GM20431 (cell line): ENCODE measurements around the gene SEMA4G.

Experiments used
- in situ Hi-C: fragments of 300-500 bp; cut with MseI, MboI; formaldehyde crosslinking; loops from one replicate; pipeline ENCODE4 v1.15.0; 2020; ENCODE audit warnings: low sequenced_read_pairs; ENCODE audit not compliant: unreplicated experiment

Gene SEMA4G, protein sequence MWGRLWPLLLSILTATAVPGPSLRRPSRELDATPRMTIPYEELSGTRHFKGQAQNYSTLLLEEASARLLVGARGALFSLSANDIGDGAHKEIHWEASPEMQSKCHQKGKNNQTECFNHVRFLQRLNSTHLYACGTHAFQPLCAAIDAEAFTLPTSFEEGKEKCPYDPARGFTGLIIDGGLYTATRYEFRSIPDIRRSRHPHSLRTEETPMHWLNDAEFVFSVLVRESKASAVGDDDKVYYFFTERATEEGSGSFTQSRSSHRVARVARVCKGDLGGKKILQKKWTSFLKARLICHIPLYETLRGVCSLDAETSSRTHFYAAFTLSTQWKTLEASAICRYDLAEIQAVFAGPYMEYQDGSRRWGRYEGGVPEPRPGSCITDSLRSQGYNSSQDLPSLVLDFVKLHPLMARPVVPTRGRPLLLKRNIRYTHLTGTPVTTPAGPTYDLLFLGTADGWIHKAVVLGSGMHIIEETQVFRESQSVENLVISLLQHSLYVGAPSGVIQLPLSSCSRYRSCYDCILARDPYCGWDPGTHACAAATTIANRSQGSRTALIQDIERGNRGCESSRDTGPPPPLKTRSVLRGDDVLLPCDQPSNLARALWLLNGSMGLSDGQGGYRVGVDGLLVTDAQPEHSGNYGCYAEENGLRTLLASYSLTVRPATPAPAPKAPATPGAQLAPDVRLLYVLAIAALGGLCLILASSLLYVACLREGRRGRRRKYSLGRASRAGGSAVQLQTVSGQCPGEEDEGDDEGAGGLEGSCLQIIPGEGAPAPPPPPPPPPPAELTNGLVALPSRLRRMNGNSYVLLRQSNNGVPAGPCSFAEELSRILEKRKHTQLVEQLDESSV

DNA sequence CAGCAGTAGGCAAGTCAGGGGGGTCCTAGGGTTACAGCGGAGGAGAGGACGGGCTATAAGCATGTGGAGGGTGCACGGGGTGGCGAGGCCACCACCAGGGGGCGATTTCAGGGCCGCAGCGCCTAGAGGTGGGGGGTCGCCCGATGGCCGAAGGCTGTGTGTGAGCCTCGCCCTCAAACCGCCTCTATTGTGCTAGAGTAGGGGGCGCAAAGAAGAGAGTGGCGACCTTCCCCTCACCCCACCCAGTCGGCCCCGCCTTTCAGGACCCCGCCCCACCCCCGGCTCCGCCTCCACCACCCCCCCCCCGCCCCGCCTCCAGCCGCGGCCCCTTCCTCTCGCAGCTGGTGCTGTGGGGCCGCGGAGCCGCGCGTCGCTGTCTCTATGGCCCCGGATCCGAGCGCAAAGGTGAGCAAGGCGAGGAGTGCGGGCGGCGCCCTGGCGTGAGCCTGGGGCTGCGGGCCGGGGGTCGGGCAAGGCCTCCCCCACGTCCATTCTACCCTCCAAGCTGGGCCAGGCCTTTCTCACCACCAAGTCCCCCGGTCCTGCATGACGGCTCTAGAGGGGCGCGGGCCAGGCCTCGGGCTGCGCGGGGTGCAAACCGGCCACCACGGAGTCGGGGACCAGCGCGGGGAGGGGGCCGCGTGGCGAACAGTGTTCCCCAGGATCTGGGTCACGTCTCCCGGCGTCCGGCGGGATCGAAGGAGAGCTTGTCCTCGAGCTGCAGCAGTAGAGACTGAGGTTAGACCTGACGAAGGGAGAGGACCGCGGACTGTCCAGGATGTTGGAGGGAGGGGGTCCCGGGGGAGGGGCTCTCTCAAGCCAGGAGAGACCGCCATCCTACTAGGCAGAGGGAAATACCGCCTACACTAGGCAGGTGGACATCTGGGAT is at the start of gene SEMA4G:
Gene SEMA4G, plus strand, starts transcription at position 318 of the 889 bp plus-strand sequence. CDS start 3,409 bp downstream, outside the sequence.
- in situ Hi-C loops = no loop called here

DNA sequence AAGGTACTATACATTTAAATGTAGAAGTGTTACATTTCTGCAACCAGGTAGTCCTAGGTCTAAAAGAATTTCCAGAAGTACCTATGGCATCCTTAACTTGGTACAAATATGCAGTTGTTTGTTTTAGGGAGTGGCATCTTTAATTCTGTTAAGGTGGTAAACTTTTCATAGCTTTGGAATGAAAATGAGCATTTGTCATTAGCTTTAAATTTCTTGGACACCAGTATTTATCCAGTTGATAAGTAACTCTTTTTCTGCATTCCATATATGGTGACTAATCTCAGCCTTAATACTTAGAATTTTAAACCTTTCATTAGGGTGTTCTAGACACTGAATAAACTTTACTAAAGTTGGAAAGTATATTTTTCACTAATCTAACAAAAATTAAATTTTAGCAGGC is 45.7 kb upstream of the SEMA4G start:
- in situ Hi-C loops = no loop called here

DNA sequence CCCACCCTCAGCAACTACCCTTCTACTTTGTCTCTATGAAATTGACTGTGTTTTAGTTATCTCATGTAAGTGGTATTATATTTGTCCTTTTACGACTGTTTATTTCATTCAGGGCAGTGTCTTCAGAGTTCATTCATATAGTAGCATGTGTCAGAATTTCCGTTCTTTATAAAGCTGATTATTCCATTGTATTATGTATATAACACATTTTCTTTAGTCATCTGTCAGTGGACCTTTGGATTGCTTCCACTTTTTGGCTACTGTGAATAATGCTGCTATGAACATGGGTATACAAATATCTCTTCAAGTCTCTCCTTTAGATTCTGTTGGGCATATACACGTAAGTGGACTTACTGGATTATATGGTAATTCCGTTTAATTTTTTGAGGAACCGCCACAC is 42.0 kb upstream of the SEMA4G start:
- in situ Hi-C loops = no loop called here

- in situ Hi-C loops = no loop called here
These were observed 41.3 kb upstream of the SEMA4G start for GRCh38 chr10:100928039-100928438.

DNA sequence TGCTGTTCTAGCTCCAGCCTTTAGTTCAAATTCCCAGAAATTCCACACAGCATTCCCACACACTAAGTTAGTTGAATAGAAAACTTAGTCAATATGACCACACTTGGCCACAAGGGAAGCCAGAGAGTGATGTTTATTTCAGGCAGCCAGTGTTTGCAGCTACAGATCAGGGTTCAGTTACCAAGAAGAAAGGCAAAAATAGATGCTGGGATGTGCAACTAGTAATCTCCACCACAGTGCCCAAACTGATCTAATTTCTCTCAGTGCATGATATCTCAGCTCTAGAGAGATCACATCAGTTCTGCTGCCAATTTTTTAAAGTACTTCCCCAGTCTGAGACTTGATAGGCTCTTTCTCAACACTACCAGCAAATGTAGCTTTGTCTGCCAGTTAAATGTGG is 38.9 kb upstream of the SEMA4G start:
- in situ Hi-C loops = no loop called here

DNA sequence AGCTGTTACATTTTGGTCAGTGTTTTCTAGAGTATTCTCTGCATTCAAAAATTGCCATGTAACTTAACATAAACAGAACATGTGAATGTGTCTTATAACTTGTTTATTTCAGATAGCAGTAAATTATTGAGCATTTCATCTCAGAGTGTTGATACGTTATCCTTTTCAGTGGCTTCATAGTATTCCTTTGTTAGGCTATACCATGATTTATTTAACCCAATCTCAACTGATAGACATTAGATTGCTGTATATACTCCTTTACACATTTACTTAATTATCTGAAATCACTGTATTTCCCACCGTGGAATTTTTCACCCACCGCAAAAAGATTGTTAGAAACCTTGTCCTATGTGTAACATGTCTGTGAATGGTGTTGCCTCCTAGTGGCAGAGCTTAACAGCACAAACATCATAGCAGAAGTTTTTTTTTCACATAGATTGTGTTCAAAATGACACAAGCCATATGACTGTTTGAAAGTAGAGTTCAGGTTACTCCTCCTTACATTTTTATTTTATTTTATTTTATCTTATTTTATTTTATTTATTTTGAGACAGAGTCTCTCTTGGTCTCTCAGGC is 35.1 kb upstream of the SEMA4G start:
- in situ Hi-C loops = no loop called here

GRCh38 chr10:100939763-100940344 is 29.4 kb upstream of the SEMA4G start:
- in situ Hi-C loops = no loop called here

DNA sequence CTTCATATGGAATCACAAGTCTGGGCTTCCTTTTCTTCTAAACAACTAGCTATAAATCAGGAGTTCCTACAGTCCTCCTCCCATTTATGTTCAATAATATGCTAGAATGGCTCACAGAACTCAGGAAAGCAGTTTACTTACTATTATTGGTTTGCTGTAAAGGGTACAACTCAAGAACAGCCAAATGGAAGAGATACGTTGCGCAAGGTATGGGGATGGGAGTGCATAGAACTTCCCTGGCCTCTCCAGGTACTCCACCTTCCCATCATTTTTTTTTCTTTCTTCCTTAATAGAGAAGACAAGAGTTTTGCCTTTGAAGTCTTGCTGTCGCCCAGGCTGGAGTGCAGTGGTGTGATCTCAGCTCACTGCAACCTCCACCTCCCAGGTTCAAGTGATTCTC is 27.1 kb upstream of the SEMA4G start:
- in situ Hi-C loops = no loop called here

GRCh38 chr10:100943508-100943907 is 25.8 kb upstream of the SEMA4G start:
- in situ Hi-C loops = no loop called here

- in situ Hi-C loops = no loop called here
These were observed 23.6 kb upstream of the SEMA4G start for GRCh38 chr10:100945754-100946153.

DNA sequence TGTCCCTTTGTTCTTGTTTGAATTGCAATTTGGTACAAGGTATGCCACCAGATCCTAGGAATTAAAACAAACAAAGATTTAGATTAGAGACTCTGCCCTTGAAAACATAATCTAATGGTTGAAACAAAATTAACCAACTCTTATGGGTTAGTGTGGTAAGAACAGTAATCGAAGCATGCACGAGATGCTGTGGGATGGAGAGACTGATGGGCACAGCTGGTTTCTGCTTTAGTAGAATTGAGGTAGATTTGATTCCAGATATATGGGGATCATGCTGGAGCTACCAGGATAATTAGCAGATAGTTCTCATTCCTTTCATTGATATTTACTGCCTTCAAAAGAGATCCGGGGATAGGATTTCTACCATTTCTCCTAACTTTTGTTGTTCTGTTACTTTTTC is 20.4 kb upstream of the SEMA4G start:
- in situ Hi-C loops = no loop called here

DNA sequence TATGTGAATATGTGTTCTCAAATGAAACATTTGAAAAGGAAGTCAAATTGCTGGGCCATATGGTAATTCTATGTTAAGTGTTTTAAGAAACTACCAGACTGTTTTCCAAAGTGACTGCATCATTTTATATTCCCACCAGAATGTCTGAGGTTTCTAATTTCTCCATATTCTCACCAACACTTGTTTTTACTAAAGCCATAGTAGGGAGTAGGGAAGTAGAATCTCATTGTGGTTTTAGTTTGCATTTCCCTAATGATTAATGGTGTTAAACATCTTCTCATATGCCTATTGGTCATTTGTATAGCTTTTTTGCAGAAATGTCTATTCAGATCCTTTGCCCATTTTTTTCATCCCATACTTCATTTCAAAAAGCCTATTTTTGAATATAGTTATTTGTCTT is 9.1 kb upstream of the SEMA4G start:
- in situ Hi-C loops = no loop called here

DNA sequence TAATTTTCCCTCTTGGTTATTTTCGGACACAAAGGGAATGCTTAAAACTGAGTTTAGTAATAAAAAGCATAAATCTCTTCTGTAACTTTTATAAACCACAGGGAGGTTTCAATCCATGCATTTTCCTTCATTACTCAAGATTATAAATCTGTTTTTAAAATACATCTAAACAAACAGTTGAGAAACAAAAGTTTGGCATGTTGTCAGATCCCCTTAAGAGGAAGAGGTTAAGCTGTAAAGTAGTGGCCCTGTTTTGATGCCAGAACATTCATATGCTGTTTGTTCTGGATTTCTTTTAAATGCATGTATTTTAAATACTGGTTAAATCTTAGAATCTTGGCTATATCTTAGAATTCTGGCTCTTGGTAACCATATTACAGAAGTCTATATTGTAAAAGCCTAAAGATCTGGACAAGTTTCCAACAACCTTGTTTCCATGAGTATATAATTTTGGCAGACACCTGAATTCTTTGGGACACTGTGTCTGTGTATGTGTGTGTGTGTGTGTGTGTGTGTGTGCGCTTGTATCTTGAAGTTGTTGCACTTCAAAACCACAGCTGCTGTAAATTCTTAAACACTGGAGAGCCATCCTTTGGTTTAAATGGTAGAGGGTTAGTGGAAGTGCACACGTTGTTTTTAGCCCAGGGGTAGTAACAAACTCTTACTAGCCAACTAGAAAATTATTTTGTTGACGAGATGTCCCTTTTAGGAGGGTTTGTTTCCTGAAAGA is 6.8 kb upstream of the SEMA4G start:
- in situ Hi-C loops = no loop called here

GRCh38 chr10:100963826-100964225 is 5.5 kb upstream of the SEMA4G start:
- in situ Hi-C loops = no loop called here

DNA sequence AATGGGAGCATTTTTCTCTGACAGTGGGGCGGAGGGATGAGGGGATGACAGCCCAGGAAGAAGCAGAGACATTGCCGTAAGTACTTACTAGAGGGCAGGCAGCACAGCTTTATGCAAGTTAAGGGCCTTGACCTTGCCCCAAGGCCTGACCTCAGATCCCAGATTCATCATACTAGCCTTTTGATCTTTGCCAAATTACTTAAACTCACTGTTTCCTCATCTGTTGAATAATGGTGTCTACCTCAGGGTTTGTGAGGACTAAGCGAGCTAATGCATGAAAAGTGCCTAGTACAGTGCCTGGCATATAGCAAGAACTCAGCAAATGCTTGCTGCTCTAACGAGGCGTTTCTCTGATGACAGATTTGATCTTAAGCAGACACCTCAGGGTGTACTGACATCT is 3.5 kb upstream of the SEMA4G start:
- in situ Hi-C loops = no loop called here

GRCh38 chr10:100966887-100967286 is 2.4 kb upstream of the SEMA4G start:
- in situ Hi-C loops = no loop called here

- in situ Hi-C loops = no loop called here
These were observed 2.0 kb upstream of the SEMA4G start for GRCh38 chr10:100967332-100967731.

DNA sequence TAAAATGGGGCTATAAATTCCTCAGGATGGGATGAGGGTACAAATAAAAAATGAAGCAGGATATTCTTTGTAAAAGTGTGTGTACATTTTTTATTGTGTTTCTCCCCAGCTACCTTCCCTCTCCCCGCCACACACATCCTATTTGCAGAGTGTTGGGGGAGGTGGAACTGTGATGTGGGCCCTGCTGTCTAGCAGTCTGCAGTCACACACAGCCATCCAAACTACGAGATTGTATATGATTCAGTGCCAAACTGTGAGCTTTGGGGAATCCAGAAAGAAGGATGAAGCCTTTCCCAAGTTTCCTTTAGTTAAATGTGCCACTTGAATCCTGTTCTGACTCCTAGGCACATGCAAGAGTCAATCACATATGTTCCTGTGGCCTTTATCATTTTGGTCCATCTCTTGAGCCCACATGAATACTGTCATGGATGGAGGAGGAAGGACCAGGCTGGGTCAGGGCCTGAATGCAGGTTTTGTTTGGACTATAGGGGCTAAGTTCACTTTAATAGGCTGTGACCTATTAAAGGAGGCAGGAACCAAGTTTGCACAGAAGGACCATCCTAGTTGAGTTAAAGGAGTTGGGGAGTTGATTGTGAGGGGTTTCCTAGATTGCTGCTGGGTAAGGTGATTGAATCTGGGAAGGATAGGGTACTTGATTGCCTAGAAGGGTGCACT is 1.1 kb upstream of the SEMA4G start:
- in situ Hi-C loops = no loop called here

DNA sequence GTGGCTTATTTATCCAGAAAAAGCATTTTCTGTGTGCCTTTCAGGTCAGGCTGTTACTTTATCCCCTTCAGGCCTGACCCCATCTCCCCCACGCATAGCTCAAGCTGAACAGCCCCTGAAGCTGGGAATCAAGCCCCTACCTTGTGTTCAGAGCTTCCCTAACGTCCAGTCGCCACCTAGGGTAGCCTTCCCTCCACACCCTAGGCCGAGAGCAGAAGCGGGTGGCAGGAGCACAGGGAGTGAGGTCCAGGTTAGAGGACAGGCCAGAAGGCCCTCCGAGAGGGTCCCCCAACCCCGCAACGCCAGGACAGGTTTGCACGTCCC is 479 bp upstream of the SEMA4G start:
- in situ Hi-C loops = no loop called here
